ENCODE results near the gene ARCN1.

DNA sequence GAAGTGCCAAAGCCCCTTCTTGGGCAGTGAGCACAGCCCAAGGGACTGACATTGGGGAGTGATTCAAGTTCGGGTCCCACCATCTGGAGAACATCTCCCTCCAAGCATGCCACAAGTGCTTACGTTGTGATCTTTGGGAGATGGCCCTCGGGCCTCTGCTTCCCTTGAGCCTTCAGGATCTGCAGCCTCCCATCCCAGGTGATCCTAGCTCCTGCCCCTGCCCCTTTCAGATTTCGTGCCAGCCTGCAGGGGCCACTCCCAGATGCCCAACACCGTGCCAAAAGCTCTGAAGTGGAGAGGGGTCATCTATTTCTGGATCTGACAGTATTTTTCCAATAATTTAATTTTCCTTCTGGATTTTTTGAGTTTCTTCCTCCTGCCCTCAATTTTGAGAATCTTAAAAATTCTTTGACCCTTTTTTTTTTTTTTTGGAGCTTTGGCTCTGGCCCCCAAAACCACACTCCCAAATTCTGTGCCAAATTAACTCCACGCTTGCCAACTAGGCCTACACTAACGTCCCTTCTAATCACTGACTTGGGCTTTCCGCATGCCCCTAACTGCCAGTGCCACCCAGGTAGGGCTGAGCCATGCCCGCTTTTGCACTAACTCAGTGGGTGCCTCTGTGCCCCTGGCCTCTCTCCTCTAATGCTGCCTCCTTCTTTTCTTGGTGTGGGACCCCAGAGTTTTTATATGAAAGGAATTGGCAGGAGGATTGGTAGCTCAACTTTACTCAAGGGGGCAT is 60.5 kb downstream of the ARCN1 start:
- TF ChIP-seq, protein P1, sequence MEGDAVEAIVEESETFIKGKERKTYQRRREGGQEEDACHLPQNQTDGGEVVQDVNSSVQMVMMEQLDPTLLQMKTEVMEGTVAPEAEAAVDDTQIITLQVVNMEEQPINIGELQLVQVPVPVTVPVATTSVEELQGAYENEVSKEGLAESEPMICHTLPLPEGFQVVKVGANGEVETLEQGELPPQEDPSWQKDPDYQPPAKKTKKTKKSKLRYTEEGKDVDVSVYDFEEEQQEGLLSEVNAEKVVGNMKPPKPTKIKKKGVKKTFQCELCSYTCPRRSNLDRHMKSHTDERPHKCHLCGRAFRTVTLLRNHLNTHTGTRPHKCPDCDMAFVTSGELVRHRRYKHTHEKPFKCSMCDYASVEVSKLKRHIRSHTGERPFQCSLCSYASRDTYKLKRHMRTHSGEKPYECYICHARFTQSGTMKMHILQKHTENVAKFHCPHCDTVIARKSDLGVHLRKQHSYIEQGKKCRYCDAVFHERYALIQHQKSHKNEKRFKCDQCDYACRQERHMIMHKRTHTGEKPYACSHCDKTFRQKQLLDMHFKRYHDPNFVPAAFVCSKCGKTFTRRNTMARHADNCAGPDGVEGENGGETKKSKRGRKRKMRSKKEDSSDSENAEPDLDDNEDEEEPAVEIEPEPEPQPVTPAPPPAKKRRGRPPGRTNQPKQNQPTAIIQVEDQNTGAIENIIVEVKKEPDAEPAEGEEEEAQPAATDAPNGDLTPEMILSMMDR (IDR thresholded peaks at IDR 0.05; ENCODE audit: insufficient read depth, low read length): no peak
- TF ChIP-seq, protein P2, sequence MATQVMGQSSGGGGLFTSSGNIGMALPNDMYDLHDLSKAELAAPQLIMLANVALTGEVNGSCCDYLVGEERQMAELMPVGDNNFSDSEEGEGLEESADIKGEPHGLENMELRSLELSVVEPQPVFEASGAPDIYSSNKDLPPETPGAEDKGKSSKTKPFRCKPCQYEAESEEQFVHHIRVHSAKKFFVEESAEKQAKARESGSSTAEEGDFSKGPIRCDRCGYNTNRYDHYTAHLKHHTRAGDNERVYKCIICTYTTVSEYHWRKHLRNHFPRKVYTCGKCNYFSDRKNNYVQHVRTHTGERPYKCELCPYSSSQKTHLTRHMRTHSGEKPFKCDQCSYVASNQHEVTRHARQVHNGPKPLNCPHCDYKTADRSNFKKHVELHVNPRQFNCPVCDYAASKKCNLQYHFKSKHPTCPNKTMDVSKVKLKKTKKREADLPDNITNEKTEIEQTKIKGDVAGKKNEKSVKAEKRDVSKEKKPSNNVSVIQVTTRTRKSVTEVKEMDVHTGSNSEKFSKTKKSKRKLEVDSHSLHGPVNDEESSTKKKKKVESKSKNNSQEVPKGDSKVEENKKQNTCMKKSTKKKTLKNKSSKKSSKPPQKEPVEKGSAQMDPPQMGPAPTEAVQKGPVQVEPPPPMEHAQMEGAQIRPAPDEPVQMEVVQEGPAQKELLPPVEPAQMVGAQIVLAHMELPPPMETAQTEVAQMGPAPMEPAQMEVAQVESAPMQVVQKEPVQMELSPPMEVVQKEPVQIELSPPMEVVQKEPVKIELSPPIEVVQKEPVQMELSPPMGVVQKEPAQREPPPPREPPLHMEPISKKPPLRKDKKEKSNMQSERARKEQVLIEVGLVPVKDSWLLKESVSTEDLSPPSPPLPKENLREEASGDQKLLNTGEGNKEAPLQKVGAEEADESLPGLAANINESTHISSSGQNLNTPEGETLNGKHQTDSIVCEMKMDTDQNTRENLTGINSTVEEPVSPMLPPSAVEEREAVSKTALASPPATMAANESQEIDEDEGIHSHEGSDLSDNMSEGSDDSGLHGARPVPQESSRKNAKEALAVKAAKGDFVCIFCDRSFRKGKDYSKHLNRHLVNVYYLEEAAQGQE (IDR thresholded peaks at IDR 0.05; ENCODE audit: insufficient replicate concordance, low read depth): no peak

Measured in HL-60 (cell line).